Skin epidermis (tissue), 12 donors: ENCODE data around the gene BPHL.
"Not testable (repeated sequence)": the region's sequence is repeated elsewhere in the genome, so short reads cannot be mapped to it uniquely, and the experiment has no call there.

Source experiments
- H3K27ac ChIP-seq, 21 experiments: fragments of 200-600 bp; sonication (generic) in 11 of 21; one replicate each; pipeline ENCODE4 v1.5.0; 2020; ENCODE audit warnings: mild to moderate bottlenecking in 3 of 21, inconsistent platforms in 2 of 21, moderate library complexity in 2 of 21
- H3K4me3 ChIP-seq, 7 experiments: fragments of 200-600 bp; sonication (generic) in 2 of 7; one replicate each; pipeline ENCODE4 v1.5.0; 2020; ENCODE audit warnings: inconsistent platforms in 2 of 7, mild to moderate bottlenecking in 2 of 7, moderate library complexity in 1 of 7

The BPHL gene

DNA sequence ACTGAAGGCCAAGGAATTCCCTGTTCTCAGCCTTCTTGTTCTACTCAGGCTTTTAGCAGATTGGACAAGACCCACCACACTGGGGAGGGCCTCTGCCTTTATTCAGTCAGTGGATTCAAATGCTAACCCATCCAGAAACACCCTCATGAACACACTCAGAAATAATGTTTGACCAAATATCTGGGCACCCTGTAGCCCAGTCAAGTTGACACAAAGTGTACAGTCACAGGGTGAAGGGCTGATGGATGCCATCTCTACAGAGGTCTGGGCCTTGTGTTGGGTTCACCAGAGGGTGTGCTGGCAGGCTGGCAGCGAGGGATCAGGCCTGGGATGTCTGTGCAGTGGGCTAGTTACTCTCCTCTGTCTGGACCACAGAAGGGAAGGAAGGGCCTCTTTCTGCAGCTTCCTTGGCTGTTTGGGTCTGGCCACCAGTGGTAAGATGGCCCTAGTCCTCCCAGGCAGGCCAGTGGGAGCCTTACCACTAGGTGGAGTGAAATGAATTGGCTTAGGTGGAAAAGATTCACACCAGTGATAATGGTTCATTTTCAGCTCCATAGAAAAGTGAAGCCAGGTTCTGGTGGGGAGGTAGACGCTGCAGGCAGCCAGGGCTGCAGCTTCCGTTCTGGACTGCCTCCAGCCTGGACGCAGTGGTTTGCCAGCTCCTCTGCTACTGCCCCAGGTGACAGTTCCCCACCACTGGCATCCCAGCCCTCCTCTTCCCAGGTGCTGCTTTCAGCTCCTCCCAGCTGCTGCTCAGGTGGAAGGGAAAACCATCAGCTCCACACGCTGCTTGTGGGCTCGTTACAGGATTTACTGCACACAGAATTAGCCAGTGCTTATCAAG lies 29.6 kb downstream of the BPHL start:
- H3K4me3 ChIP-seq = no peak overlapping the region
- no peak overlapping the region for H3K27ac ChIP-seq

DNA sequence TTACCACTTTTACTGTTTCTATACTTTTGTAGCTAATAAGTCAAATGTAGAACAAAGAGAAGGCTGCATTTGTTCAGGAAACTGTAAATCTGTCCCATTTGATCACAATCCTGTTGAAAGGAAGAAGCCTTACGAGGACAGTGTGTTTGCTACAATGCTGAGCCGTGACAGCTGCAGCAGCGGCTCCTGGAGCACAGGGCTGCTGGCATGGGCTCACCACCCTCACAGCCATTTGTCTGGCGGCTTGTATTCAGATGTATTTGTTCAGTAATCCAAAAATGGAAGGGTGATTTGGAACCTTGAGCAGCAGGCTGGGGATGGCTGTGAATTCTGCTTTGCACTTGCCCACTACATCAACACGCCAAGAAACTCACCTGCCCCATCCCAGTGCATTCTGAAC lies 33.2 kb downstream of the BPHL start:
- Histone ChIP-seq H3K27ac (no peak overlapping the region), H3K4me3 (no peak overlapping the region)

DNA sequence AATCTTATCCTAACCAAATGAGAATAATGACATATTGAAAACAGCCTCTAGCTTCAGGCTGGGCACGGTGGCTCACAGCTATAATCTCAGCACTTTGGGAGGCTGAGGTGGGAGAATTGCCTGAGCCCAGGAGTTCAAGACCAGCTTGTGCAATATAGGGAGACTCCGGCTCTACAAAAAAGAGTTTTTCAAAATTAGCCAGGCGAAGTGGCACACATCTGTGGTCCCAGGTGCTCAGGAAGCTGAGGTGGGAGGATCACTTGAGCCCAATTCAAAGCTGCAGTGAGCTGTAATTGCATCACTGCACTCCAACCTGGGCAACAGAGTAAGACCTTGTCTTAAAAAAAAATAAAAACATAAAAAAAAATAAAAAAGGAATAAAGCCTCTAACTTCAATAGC lies 34.2 kb downstream of the BPHL start:
- Histone ChIP-seq H3K4me3 (no peak overlapping the region), H3K27ac (no peak overlapping the region)

- not testable (repeated sequence) for H3K27ac ChIP-seq, H3K4me3 ChIP-seq
These were observed 36.9 kb downstream of the BPHL start for GRCh38 chr6:3155416-3155815.

DNA sequence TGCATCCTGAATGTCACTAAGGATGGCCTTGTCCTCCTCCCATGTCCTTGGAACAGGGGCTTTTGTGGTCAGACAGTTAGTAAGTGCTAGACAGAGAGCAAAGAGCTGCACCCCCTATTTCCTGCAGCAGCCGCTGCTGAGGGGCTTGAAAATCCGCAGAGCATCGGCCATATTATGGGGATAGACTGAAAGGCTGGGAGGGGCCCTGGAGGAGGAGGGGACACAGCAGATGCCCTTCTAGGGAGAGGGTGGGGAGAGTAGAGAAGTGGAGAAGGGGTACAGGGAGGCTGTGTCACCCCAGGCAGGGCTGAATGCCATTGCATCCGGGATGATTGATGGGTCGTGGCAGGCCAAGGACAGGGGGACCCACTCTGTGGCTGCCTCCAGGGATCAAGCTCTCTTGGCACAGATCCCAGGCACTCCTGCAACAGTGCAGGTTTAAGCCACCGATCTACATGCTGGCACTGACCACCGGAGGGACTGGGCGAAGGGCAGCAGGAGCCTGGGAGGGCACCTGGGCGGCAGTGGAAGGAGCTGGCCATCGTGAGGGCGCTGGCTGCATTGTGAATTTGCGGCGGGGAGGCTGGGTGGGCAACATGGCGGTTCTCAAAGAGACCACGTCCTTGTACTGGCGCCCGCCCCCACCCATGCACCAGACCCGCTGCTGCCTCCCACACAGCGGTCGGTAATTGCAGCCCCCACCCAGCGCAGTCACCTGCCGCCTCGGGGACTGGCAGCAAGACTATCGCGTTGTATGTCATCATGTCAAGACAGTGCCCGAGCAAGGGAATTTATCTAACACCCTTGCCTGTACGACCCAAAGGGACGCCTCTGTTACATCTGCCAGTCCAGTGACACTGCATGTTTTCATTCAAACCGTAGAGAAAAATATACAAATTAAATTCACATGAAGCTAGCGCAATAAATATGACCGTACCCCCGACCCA lies 37.9 kb downstream of the BPHL start:
- Histone ChIP-seq H3K4me3 (peak overlapping the region; percentile 78 to 97 (median 93)), H3K27ac (peak overlapping the region; percentile 93 to 100 (median 99))

DNA sequence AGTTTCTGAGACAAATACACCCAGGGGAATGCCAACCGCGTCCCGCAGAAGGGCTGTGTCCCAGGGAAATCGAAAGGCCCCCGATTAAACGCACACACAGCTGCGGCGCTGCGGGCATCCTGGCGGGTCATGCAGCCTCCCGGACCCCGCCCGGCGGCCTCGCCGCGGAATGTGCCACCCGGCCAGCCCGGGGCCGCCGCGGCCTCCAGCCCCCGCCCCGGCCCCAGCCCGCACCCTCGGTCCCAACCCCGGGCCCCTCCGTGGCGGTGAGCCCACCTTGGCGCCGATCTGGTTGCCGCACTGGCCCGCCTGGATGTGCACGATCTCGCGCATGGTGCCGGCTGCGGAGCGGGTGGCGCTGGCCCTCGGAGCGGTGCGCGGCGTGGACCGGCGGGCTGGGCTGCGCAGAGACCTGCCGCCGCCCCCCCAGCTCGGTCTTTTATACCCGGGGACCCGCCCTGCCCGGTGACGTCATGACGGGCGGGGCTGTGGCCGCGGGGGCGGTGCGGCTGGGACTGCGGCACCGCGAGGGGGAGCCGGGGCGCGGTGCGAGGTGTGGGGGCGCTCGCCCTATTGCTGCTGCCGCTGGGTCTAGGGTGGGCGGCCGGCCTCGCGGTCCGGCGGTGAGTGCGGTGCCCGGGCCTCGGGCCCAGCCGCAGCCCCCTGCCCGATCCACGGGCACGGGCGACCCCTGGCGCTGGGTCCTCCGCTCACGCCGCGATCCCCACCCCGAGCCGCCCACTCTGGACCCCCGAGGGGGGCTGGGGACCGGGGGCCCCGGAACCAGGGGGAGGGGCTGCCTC lies 38.8 kb downstream of the BPHL start, which contains the start of gene TUBB2A:
TSS of gene TUBB2A (minus strand) at position 414 of the 803 bp plus-strand sequence. CDS start at position 333, 81 bp downstream.
- peak within 1 kb of the TSS; percentile 93 to 100 (median 99) for H3K27ac ChIP-seq
- H3K4me3 ChIP-seq = peak within 1 kb of the TSS; percentile 78 to 97 (median 93)

DNA sequence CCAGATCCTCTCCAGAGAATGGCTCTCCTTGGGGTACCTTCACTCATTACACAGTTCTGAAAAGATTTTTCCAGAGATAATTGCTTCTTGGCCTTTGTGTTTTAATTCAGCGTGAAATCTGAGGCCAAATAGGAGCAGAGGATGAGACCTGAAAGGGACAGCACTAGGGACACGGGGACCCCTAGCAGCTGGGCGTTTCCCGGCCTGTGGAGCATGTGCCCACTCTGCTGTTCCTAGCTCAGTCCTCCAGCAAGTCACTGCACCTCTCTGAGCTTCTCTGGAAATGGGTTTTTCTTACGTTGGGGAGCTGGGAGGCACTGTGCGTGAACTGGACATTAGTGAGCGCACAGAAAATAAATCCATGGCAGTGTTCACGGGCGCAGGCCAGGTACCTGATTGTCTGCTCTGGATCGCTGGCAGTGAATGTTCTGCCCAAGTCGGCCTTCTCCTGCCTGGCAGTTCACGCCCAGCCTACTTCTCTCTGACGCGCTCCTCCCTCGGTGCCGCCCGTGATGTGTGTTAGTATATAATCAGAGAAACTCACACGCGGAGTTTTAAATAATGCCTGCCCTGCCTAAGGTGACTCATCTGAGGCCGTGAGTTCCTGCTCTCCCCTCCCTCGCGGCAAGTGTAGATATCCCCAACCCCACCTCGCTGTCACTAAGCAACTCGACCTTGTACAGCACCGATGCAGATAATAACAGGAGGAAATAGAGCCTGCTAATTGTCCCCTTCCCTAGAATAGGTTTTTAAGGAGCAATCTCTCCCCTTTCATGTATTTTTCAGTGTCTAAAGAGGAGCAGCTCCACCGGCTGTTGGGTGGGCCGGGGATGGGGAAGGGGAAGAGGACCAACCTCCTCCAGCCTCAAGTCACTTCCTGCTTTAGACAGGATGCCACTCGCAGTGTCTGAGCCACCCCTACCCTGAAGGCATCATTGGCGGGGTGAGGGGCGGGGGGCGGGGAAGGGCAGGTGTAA lies 41.6 kb downstream of the BPHL start:
- Histone ChIP-seq H3K4me3 (no peak overlapping the region), H3K27ac (peak overlapping the region in 19 of 21 experiments; percentile 25 to 100 (median 73))

GRCh38 chr6:3162067-3162497 lies 43.6 kb downstream of the BPHL start:
- peak overlapping the region; percentile 38 to 76 (median 65) for H3K4me3 ChIP-seq
- H3K27ac ChIP-seq = peak overlapping the region in 17 of 21 experiments; percentile 87 to 98 (median 94)

- H3K27ac ChIP-seq = peak overlapping the region; percentile 60 to 98 (median 93)
- H3K4me3 ChIP-seq = peak overlapping the region; percentile 38 to 76 (median 65)
These were observed 44.2 kb downstream of the BPHL start for GRCh38 chr6:3162565-3163247.

DNA sequence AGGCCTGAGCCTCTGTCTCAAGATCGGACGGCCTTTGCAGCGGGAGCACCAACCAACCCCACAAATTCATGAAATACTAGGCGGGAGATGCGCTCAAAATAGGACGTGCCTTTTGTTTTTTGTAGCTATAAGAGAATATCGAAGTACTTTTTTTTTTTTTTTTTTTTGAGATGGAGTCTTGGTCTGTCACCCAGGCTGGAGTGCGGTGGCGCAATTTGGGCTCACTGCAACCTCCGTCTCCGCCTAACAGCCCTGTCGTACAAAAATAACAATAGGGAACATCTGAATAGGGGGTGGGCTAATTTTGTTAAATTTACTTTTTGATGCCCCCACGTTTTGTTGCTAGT lies 44.7 kb downstream of the BPHL start:
- peak overlapping the region; percentile 38 to 76 (median 65) for H3K4me3 ChIP-seq
- H3K27ac ChIP-seq = peak overlapping the region in 20 of 21 experiments; percentile 79 to 98 (median 93)

DNA sequence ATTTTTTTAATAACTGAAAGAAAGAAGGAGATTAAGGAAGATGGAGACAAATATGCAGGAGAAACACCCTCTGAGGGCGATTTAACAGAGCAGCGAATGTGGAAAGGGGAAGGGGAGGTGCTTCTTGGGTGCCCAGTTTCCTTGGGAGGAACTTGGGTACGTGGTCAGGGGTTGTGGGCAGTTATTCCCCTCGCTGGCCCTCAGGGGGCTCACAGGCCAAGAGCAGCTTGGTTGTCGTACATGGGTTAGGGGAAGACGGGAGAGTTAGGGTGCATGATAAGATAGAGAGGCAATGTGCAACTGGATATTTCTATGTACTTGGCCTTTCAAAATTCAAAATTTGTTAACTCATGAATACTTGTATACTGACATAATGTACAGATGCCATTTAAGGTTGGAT lies 45.9 kb downstream of the BPHL start:
- no peak overlapping the region for H3K27ac ChIP-seq
- H3K4me3 ChIP-seq = no peak overlapping the region

- peak overlapping the region in 2 of 21 experiments; percentile 22 to 34 for H3K27ac ChIP-seq
- no peak overlapping the region for H3K4me3 ChIP-seq
These were observed 47.4 kb downstream of the BPHL start for GRCh38 chr6:3165631-3166534.

DNA sequence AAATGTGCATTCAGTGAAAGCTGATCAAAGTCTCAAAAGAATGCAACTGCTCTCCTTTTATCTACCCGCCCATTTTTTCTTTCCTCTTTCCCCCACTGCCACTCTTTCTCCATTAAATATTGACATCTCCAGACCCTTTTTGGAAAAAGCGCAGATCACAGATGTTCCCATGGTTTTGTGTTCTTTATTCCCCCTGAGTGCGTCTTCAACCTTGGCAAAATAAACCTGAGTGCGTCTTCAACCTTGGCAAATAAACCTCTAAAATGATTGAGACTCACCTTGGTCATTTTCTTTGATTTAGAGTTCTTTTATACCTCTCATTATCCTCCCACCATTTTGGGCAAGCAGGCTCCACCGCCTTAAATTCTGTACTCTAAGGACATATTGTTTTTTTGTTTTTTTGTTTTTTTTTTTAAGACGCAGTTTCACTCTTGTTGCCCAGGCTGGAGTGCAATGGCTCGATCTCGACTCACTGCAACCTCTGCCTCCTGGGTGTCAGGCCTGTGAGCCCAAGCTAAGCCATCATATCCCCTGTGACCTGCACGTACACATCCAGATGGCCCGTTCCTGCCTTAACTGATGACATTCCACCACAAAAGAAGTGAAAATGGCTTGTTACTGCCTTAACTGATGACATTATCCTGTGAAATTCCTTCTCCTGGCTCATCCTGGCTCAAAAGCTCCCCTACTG lies 48.2 kb downstream of the BPHL start:
- not testable (repeated sequence) for H3K4me3 ChIP-seq, H3K27ac ChIP-seq

GRCh38 chr6:3168046-3168445 lies 49.5 kb downstream of the BPHL start:
- H3K4me3 ChIP-seq, H3K27ac ChIP-seq: not testable (repeated sequence)

DNA sequence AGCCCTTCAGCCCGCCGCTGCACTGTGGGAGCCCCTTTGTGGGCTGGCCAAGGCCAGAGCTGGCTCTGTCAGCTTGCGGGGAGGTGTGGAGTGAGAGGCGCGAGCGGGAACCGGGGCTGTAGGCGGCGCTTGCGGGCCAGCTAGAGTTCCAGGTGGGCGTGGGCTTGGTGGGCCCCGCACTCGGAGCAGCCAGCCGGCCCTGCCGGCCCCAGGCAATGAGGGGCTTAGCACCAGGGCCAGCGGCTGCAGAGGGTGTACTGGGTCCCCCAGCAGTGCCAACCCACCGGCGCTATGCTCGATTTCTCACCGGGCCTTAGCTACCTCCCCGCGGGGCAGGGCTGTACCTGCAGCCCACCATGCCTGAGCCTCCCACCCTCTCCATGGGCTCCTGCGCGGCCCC lies 52.2 kb downstream of the BPHL start:
- not testable (repeated sequence) for H3K4me3 ChIP-seq, H3K27ac ChIP-seq
